Activated T-cell treated with anti-CD3 and anti-CD28 coated beads, Interleukin-2, amount 50 U/mL, for 4 hours (primary cell): ENCODE data around the gene LMF1. TPM values are rescaled to one million over a fixed set of nuclear protein-coding genes. Genes with fewer than 3 reads are reported as not detected.
A peak's percentile ranks its signal among the peaks of the same experiment; 100 is the strongest.

Experiments used
- ATAC-seq, 2 donors: fragments of 200-7000 bp; cut with Tn5 transposase; one replicate each; pipeline ENCODE4 v1.10.0; 2021
- DNase-seq: peaks from one replicate; pipeline ENCODE4 v3.0.0-alpha.2; 2020
- H3K27me3 Mint-ChIP-seq: one replicate; pipeline ENCODE4 v1.8.0; 2021; ENCODE audit warnings: low read depth, mixed read lengths
- H3K36me3 Mint-ChIP-seq: one replicate; pipeline ENCODE4 v1.8.0; 2022; ENCODE audit warnings: mixed read lengths; ENCODE audit not compliant: insufficient read depth
- H3K4me1 Mint-ChIP-seq: one replicate; pipeline ENCODE4 v1.8.0; 2021; ENCODE audit warnings: low read depth, mixed read lengths
- H3K4me3 Mint-ChIP-seq: one replicate; pipeline ENCODE4 v1.8.0; 2021; ENCODE audit warnings: mild to moderate bottlenecking, moderate library complexity, mixed read lengths
- H3K9me3 Mint-ChIP-seq: one replicate; pipeline ENCODE4 v1.8.0; 2021; ENCODE audit warnings: mixed read lengths
- total RNA-seq, 3 donors: library from RNA; stranded (reverse); gene quantifications; one replicate each; pipeline ENCODE4 v1.2.1, GENCODE V29; 2021

The LMF1 gene
- total RNA-seq, 3 donors from 2014 or later, result 7.7 to 9.9 (median 9.3) TPM

DNA sequence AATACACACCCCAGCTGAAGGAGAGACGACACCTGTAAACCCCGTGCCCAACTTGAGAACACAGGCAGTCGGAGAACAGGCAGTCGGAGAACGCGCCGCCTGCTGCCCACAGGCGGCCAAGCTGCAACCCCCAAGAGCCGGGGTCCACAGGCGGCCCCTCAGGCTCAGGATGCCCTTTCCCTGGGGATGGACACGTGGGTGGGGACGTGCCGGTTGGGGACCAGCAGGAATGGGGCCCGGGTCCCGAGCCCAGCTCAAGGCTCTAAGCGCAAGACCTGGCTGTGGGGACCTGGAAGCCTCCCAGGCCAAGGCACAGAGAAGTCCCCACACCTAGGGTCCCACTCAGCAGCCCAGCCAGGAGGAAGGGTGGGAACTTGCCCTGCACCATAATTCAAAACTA lies 90.8 kb downstream of the LMF1 start:
- Mint-ChIP-seq H3K4me1 (no peaks in the 10 kb centered on the region), H3K27me3 (no peaks in the 10 kb centered on the region), H3K9me3 (no peaks in the 10 kb centered on the region), H3K36me3 (peaks cover 11% of the 10 kb centered on the region), H3K4me3 (no peak overlapping the region)
- ATAC-seq (no peak), DNase-seq (no peak)

DNA sequence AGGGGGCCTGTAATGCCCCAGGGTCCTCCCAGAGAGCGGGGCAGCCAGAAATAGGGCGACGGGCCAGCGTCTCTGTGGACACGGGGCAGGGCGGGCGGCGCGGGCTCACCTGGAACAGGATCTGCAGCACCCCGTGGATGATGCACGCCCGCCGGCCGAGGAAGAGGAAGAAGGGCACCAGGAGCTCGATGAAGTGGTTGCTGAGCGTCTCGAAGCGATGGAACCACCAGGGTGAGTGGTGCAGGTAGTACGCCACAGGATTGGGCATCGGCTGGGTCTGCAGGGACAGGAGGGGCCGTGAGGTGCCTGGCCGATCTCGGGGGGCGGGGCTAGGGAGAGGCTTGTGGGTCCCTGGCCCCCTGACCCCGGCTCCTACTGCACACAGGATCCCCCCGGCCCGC lies 91.3 kb downstream of the LMF1 start:
- DNase-seq, result no peak
- H3K4me3 Mint-ChIP-seq, result no peak overlapping the region
- no peaks in the 10 kb centered on the region for H3K9me3 Mint-ChIP-seq
- H3K4me1 Mint-ChIP-seq, result no peaks in the 10 kb centered on the region
- H3K36me3 Mint-ChIP-seq, result peaks cover 11% of the 10 kb centered on the region
- H3K27me3 Mint-ChIP-seq, result no peaks in the 10 kb centered on the region
- no peak for ATAC-seq

DNA sequence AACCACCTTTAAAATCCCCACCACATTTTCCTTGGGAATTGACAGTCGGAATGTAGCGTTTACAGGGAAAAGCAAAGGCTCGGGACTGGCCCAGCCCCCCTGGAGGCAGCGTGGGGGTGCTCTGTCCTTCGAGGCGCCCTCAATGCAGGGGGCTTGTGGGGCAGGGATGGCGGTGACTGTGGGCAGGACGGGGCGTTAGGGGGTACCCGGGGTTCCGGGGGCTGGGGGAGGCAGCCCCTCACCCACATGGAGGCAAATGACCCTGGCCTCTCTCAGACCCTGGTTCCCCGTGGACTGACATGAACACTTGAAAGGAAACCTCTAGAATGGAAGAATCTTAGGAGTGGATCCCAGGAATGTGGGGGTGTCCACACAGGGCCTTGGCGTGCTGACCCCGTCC lies 91.9 kb downstream of the LMF1 start:
- H3K36me3 Mint-ChIP-seq, result peaks cover 11% of the 10 kb centered on the region
- no peak overlapping the region for H3K4me3 Mint-ChIP-seq
- no peaks in the 10 kb centered on the region for H3K4me1 Mint-ChIP-seq
- DNase-seq, result no peak
- H3K9me3 Mint-ChIP-seq, result no peaks in the 10 kb centered on the region
- H3K27me3 Mint-ChIP-seq, result no peaks in the 10 kb centered on the region
- ATAC-seq, result no peak

DNA sequence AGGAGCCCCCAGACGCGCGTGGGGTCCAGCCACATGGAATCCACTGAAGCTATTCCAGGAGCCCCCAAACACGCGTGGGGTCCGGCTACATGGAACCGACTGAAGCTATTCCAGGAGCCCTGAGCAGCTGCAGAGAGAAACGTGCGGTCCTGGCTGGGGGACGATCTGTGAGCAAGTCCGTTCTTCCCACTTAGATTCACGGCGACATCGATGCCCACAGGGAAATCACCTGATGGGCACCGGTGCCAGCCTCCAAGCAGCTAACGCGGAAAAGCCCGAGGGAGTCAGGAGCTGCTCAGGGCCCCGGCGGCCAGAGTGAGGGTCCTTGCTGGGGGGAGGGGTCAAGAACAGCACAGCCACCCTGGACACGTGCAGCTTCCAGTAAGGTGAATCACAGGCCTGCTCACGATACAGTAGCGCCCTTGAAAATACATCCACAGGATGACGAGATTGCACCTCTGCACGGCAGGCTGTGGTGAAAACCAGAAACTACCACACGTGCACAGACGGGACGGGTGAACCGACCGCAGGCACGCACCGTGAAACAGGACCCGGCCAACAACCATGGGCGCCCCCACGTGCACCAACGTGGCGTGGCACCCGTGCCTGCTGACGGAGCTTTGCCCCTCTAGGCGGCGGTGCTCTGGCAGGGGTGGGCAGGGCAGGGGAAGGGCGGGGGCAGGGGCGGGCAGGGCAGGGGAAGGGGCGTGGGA lies 92.6 kb downstream of the LMF1 start:
- no peaks in the 10 kb centered on the region for H3K27me3 Mint-ChIP-seq
- peak; percentile 38 to 71 for ATAC-seq
- H3K4me1 Mint-ChIP-seq, result no peaks in the 10 kb centered on the region
- H3K9me3 Mint-ChIP-seq, result no peaks in the 10 kb centered on the region
- H3K36me3 Mint-ChIP-seq, result peaks cover 11% of the 10 kb centered on the region
- no peak overlapping the region for H3K4me3 Mint-ChIP-seq
- DNase-seq, result no peak

DNA sequence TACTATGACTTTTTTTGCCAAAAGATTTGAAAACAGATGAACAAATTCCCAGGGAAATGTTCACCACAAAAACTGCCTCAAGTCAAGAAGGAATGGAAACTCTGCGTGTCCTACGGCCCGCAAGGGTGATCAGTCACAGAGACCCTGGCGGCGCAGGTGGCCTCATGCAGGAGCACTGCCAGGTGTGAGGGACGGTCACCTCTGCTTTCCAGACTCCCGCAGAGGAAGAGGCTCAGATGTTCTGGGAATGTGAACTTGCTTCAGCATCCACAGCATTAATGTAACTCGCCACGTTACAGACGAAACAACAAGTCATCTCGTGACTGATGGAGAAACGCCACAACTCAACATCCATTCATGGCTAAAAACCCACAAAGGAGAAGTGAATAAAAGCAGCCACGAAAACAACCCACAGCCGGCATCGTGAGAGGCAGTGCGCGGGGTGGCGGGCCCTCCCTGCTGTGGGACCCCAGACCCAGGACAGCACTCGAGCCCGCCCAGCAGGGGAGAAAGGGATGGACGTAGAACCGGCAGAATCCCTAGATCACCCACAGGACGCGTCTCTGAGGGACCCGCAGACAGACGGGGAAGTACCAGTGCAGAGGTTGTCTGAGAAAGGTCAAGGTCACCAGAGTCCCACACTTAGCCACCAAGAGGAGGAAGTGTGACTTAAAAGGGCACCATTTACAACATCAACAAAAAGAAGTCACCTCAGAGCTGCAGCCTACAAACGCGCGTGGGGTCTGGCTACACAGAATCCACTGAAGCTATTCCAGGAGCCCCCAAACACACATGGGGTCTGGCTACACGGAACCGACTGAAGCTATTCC lies 93.3 kb downstream of the LMF1 start:
- H3K4me1 Mint-ChIP-seq, result no peaks in the 10 kb centered on the region
- DNase-seq, result no peak
- peaks cover 11% of the 10 kb centered on the region for H3K36me3 Mint-ChIP-seq
- no peaks in the 10 kb centered on the region for H3K9me3 Mint-ChIP-seq
- no peaks in the 10 kb centered on the region for H3K27me3 Mint-ChIP-seq
- no peak for ATAC-seq
- no peak overlapping the region for H3K4me3 Mint-ChIP-seq

DNA sequence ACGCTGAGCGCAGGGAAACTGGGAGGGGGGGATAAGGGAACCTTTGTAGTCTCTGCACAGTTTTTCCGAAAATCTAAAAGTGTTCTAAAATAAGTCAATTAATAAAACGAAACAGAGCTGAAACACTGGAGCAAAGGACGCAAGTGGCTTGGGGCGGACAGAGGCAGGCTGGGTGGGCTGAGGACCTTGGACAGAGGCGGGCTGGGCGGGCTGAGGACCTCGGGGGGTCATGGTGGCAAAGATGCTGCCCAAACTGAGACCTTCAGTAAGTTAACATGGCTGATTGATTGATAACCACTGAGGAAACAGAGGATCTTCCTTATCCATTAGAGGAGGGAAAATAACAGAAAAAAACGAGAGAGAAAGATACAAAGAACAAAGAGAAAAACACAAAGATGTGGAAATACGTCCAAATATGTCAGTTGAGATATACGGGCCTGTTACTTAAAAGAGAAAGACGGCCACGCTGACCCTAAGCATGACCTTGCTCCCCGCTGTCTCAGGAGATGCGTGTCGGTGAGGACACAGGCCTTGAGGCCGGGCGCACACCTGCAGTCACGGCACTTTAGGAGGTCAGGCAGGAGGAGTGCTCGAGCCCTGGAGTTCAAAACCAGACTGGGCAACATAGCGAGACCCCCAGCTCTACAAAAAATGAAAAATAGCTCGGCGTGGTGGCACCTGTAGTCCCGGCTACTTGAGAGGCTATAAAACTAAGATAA lies 94.1 kb downstream of the LMF1 start:
- Mint-ChIP-seq H3K36me3 (peaks cover 11% of the 10 kb centered on the region), H3K27me3 (no peaks in the 10 kb centered on the region), H3K4me1 (no peaks in the 10 kb centered on the region), H3K9me3 (no peaks in the 10 kb centered on the region), H3K4me3 (no peak overlapping the region)
- ATAC-seq (no peak), DNase-seq (no peak)

DNA sequence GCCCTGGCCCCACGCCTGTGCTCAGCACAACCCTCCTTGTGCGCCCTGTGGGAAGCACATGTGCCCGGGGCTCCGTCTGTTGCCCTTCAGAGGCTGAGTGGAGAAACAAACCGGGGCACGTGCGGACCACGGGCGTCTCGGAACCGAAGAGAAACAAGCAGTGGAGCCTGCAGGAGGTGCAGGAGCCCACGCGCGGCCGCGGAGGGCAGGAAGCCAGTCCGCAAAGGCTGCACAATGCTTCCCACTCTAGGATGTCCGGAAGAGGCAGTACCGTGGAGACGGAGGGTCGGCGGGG lies 94.8 kb downstream of the LMF1 start:
- Mint-ChIP-seq H3K9me3 (no peaks in the 10 kb centered on the region), H3K27me3 (no peaks in the 10 kb centered on the region), H3K4me3 (no peak overlapping the region), H3K36me3 (peaks cover 10% of the 10 kb centered on the region), H3K4me1 (no peaks in the 10 kb centered on the region)
- DNase-seq (no peak), ATAC-seq (no peak)

DNA sequence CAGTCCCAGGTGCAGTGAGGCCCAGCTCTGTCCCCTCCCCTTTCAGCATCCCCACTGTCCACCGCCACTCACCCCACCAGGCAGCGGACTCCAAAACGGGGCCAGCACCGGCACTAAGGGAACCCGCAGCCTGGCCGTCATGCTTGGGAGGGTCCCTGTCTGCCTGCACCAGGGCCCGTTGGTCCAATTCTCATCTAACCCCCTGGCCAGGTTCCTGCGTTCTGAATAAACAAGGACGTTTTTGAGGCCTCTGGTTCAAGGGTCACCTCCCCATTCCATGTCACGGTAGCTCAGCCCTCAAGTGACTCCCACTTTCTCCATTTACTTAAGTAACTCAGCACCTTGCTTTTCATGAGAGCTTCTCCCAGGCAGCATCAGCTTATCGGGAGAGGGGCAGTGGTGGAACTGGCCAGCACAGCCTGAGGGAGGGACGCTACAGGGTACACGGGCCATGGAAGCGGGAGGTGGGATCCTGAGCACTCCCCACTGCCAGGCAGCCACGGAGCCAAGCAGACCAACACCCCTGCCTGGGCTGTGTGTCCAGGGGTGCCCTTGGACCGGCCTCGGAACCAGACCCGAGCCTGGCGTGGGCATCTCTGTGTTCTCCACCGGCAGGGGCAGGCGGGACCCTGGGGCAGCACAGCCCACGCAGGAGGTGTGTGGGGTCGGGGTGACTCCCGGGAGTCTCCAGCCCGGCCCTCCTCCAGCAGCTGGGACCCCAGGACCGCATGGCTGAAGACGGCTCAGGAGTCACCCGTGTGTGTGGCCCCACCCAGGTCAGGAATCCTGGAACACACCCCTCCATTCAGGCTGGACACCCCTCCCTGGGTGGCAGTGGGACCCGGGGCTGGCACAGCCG lies 95.4 kb downstream of the LMF1 start:
- DNase-seq (no peak), ATAC-seq (no peak)
- Mint-ChIP-seq H3K36me3 (peaks cover 10% of the 10 kb centered on the region), H3K9me3 (no peaks in the 10 kb centered on the region), H3K4me3 (no peak overlapping the region), H3K4me1 (no peaks in the 10 kb centered on the region), H3K27me3 (no peaks in the 10 kb centered on the region)

DNA sequence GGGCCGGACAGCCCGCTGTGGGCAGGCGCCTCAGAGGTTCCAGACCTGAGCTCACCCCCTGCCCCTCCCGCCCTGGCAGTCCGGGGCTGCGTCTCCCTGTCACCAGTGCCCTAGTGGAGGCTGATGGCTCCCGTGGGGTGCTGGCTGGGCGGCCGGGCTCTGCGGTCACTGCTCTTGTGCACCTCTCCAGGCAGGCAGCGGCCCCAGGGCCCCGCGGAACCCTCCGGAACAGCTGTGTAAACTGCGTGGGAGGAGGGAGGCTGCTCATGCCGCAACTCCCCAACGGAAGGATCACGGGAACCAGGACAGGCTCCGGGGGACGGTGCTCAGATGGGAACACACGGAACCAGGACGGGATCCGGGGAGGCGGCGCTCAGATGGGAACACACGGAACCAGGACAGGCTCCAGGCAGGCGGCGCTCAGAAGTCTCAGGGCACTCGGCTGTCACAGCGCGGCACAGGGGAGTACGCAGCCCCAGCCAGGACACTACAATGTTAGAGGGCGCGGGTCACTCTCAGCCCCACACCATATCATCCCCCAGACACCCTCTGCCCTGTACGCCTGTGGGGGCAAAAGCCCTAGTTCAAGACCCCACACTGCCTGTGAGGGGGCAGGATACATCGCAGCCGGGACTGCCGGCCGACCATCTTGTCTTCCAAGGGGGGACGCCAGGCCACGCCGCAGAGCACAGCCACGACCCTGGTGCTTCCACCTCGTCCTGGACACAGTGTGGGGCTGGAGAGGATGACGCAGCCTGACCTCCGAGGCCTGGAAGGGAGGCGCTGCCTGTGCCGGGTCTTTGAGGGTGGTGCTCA lies 96.2 kb downstream of the LMF1 start:
- no peaks in the 10 kb centered on the region for H3K4me1 Mint-ChIP-seq
- H3K36me3 Mint-ChIP-seq, result peaks cover 10% of the 10 kb centered on the region
- ATAC-seq (no peak), DNase-seq (no peak)
- no peaks in the 10 kb centered on the region for H3K9me3 Mint-ChIP-seq
- no peaks in the 10 kb centered on the region for H3K27me3 Mint-ChIP-seq
- H3K4me3 Mint-ChIP-seq, result no peak overlapping the region

DNA sequence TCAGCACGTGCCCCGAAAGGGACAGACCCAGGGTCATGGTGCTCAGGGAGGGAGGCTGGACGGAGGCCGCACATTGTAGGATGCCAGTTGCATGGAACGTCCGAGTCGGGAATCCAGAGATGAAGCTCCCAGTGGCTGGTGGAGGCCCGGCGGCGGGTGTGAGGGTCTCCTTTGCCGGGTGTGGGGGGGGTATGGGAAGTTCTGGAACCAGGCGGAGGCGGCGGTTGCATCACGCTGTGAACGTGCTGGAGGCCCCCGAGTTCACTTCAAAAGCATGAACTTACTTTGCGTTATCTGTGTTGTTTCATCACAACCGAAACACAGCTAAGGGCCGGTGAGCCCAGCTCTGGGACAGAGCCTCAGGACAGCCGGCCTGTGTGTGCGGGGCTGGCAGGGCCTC lies 96.9 kb downstream of the LMF1 start:
- H3K27me3 Mint-ChIP-seq, result no peaks in the 10 kb centered on the region
- DNase-seq, result no peak

DNA sequence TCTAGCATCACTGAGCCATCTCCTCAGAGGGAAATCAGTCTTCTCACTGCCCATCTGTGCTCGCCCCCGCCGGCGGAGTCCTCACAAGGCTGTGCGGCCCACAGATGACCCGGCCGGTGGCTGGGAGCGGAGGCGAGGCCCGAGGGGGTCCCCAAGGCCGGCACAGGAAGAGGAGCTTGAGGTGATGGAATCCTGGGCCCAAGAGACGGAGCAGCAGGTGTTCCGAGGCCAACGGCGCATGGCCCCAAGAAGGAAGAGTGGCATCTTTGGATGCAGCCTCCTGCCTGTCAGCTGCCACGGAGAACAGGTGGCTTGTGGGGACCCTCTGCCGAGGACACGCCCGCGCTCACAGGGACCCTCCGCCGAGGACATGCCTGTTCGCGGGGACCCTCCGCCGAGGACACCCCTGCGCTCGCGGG lies 97.5 kb downstream of the LMF1 start:
- Mint-ChIP-seq H3K36me3 (peaks cover 10% of the 10 kb centered on the region), H3K4me3 (no peak overlapping the region), H3K4me1 (no peaks in the 10 kb centered on the region), H3K9me3 (no peaks in the 10 kb centered on the region), H3K27me3 (no peaks in the 10 kb centered on the region)
- ATAC-seq (no peak), DNase-seq (no peak)

More for the DNA sequence above, 96.9 kb downstream of the LMF1 start:
- Mint-ChIP-seq H3K4me1 (no peaks in the 10 kb centered on the region), H3K36me3 (peaks cover 10% of the 10 kb centered on the region), H3K9me3 (no peaks in the 10 kb centered on the region), H3K4me3 (no peak overlapping the region)
- no peak for ATAC-seq

DNA sequence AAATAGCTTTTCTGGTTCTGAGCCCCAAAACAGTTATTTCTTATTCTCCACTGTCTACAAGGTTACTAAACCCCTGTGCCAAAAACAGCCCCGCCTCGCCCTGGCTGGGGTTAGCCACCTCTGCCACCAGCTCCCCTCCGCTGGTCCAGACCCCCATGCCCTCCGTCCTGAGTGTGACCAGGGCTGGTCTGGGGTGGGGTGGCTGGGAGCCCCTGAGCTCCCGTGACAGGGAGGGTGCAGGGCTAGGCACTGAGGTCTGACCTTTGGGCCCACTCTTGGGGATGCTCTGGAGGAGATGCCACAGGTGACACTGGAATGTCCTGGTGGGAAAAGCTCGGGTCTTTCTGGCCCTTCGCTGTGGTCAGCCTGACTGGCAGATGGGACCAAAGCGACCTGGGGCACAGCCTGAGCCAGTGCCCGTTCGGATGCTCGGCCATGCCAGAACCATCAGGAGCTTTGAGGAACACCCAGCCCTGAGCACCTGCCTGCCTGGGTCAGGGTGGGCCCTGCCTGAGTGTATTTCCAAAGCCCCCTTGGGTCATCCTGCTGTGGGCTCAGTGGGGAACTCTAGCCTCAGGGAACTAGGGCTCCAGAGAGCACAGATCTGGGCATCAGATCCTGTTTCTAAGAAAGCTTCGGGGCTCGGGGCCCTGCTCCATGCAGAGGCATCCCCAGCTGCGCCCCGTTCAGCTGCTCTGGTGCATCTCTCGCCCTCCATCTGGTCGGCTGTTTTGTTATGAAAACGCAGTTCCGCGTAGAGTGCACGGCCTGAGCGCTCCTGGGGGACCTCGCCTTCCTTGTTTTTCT lies 98.1 kb downstream of the LMF1 start:
- no peaks in the 10 kb centered on the region for H3K4me1 Mint-ChIP-seq
- peaks cover 10% of the 10 kb centered on the region for H3K36me3 Mint-ChIP-seq
- no peak for ATAC-seq
- H3K27me3 Mint-ChIP-seq, result no peaks in the 10 kb centered on the region
- no peaks in the 10 kb centered on the region for H3K9me3 Mint-ChIP-seq
- DNase-seq, result no peak
- no peak overlapping the region for H3K4me3 Mint-ChIP-seq
